ENCODE data around the gene RCBTB2.

DNA sequence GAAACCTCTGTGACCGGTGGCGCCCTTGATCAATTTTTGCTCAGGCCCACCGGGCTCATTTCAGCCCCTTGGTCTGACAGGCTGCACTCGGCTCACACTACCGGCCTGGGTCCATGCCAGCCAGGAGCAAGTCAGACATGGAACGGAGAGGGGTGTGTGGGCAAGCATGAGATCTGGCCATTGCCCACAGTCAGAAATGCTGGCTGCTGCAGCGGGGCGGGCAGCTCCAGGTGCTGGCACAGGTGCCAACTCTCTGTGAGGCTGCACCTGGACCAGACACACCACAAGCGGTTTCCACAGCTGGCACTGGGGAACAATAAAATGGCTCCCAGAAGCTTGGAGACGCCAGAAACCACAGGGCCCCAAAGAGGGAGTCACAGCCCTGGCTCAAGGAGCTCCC, 76.3 kb downstream of the RCBTB2 start:
- TF ChIP-seq, protein P1, sequence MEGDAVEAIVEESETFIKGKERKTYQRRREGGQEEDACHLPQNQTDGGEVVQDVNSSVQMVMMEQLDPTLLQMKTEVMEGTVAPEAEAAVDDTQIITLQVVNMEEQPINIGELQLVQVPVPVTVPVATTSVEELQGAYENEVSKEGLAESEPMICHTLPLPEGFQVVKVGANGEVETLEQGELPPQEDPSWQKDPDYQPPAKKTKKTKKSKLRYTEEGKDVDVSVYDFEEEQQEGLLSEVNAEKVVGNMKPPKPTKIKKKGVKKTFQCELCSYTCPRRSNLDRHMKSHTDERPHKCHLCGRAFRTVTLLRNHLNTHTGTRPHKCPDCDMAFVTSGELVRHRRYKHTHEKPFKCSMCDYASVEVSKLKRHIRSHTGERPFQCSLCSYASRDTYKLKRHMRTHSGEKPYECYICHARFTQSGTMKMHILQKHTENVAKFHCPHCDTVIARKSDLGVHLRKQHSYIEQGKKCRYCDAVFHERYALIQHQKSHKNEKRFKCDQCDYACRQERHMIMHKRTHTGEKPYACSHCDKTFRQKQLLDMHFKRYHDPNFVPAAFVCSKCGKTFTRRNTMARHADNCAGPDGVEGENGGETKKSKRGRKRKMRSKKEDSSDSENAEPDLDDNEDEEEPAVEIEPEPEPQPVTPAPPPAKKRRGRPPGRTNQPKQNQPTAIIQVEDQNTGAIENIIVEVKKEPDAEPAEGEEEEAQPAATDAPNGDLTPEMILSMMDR (conservative IDR thresholded peaks at IDR 0.05): no peak
- TF ChIP-seq ZFX (IDR thresholded peaks at IDR 0.05): no peak
